Omental fat pad (tissue), 4 donors: ENCODE measurements around the gene ADCY3. TPM values are rescaled to one million over a fixed set of nuclear protein-coding genes. Genes with fewer than 3 reads are reported as not detected.

Experiments used
- ATAC-seq: fragments of 150-250 bp; one replicate; pipeline ENCODE4 v1.9.1; 2016; ENCODE audit warnings: mild to moderate bottlenecking, moderate library complexity; ENCODE audit not compliant: low FRiP score
- DNase-seq: peaks from one replicate; pipeline ENCODE4 v3.0.0-alpha.2; 2019; ENCODE audit warnings: low spot score
- CTCF ChIP-seq, 3 donors: fragments of 450-650 bp; IDR thresholded peaks; one replicate each; pipeline ENCODE4 v1.5.1; 2016 to 2017; ENCODE audit warnings: antibody characterized with exemption in 3 of 3, mild to moderate bottlenecking in 3 of 3, moderate library complexity in 2 of 3
- total RNA-seq, 4 donors: library from RNA; depleted of rRNA; stranded (reverse); fragments of >200 nt; gene quantifications; one replicate each; pipeline ENCODE4 v1.1.0, GENCODE V29; 2016

The ADCY3 gene
- total RNA-seq, 4 donors from 2014 or later = 74.5 to 116 (median 95.1) TPM

- ATAC-seq (peak; percentile 53), DNase-seq (no peak)
- TF ChIP-seq CTCF (IDR thresholded peaks at IDR 0.05) = no peak
These were observed 56.4 kb downstream of the ADCY3 start for GRCh38 chr2:24863641-24864040.

- TF ChIP-seq CTCF (IDR thresholded peaks at IDR 0.05) = no peak
- DNase-seq (no peak), ATAC-seq (peak; percentile 58)
These were observed 58.5 kb downstream of the ADCY3 start for GRCh38 chr2:24861500-24861899.

GRCh38 chr2:24860631-24861030 lies 59.4 kb downstream of the ADCY3 start:
- no peak for TF ChIP-seq CTCF (IDR thresholded peaks at IDR 0.05)
- DNase-seq = no peak
- ATAC-seq = no peak

GRCh38 chr2:24859968-24860600 lies 60.0 kb downstream of the ADCY3 start:
- no peak for DNase-seq
- no peak for ATAC-seq
- TF ChIP-seq CTCF (IDR thresholded peaks at IDR 0.05) = no peak

GRCh38 chr2:24858996-24859395 lies 61.0 kb downstream of the ADCY3 start:
- DNase-seq (no peak), ATAC-seq (no peak)
- no peak for TF ChIP-seq CTCF (IDR thresholded peaks at IDR 0.05)

GRCh38 chr2:24857746-24858145 lies 62.3 kb downstream of the ADCY3 start:
- no peak for TF ChIP-seq CTCF (IDR thresholded peaks at IDR 0.05)
- no peak for DNase-seq
- no peak for ATAC-seq

GRCh38 chr2:24856791-24857211 lies 63.2 kb downstream of the ADCY3 start:
- no peak for TF ChIP-seq CTCF (IDR thresholded peaks at IDR 0.05)
- ATAC-seq (no peak), DNase-seq (no peak)
